Measurements from ENCODE around the gene TLE1. TPM values are rescaled to one million over a fixed set of nuclear protein-coding genes. Genes with fewer than 3 reads are reported as not detected.

Gene TLE1
- total RNA-seq, 1 donor from 2014 or later, result 56.6 TPM

DNA sequence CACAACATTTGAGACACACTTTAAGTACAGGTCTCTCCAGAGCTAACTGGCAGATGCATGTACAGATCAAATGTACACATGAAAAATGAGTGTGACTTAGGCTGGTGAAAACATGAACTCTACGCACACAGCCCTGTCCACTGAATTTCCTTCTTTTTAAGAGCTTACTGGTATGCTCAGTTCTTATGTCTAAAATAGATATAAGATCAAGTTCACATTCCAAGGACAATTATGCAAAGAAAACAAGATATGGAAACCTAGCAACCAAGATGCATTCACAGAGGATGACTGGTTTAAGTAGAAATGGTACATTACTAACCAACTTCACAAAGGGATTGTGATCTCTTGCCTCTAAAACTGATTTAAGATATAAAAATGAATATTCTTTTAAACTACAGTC lies 56.7 kb downstream of the TLE1 start:
- DNase-seq (ENCODE audit: low spot score) (no peak), ATAC-seq (no peak)
- intact Hi-C loops (cut with DNase I), result no loop called here

DNA sequence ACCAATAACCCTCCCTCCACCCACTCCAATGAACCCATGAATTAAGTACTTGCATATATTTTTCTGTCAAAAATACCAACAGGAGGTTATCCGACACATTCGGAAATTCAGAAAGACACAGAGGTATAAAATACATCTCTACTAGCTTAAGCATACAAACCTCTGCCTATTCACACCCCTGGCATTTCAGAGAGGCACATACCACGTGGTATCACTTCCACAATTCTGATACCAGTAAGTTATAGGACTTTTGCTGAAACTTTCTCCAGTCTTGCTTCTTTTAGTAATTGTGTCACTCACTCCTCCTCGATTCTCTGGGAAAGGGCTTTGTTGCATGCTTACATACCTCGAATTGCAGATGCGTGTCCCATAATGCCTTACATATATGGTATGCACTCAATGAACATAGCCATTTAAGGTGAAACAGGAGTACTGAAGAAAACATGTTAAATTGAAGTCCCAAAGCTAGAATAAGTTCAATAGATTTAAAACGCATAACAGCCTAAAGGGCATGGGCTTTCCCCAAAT lies 58.1 kb downstream of the TLE1 start:
- ATAC-seq (no peak), DNase-seq (ENCODE audit: low spot score) (no peak)
- intact Hi-C loops (cut with DNase I), result no loop called here

- ATAC-seq, result no peak
- intact Hi-C loops (cut with DNase I), result no loop called here
- DNase-seq (ENCODE audit: low spot score), result no peak
Measured at GRCh38 chr9:81629440-81629839, 59.9 kb downstream of the TLE1 start.

- no peak for DNase-seq (ENCODE audit: low spot score)
- intact Hi-C loops (cut with DNase I), result no loop called here
- no peak for ATAC-seq
Measured at GRCh38 chr9:81628897-81629296, 60.5 kb downstream of the TLE1 start.

GRCh38 chr9:81627481-81627880 lies 61.9 kb downstream of the TLE1 start:
- no peak for DNase-seq (ENCODE audit: low spot score)
- intact Hi-C loops (cut with DNase I), result no loop called here
- ATAC-seq, result no peak

- ATAC-seq (no peak), DNase-seq (ENCODE audit: low spot score) (no peak)
- intact Hi-C loops (cut with DNase I), result no loop called here
Measured at GRCh38 chr9:81626511-81626910, 62.8 kb downstream of the TLE1 start.

GRCh38 chr9:81625969-81626368 lies 63.4 kb downstream of the TLE1 start:
- DNase-seq (ENCODE audit: low spot score) (no peak), ATAC-seq (no peak)
- intact Hi-C loops (cut with DNase I), result no loop called here

GRCh38 chr9:81623778-81624177 lies 65.6 kb downstream of the TLE1 start:
- DNase-seq (ENCODE audit: low spot score) (no peak), ATAC-seq (no peak)
- intact Hi-C loops (cut with DNase I), result no loop called here

DNA sequence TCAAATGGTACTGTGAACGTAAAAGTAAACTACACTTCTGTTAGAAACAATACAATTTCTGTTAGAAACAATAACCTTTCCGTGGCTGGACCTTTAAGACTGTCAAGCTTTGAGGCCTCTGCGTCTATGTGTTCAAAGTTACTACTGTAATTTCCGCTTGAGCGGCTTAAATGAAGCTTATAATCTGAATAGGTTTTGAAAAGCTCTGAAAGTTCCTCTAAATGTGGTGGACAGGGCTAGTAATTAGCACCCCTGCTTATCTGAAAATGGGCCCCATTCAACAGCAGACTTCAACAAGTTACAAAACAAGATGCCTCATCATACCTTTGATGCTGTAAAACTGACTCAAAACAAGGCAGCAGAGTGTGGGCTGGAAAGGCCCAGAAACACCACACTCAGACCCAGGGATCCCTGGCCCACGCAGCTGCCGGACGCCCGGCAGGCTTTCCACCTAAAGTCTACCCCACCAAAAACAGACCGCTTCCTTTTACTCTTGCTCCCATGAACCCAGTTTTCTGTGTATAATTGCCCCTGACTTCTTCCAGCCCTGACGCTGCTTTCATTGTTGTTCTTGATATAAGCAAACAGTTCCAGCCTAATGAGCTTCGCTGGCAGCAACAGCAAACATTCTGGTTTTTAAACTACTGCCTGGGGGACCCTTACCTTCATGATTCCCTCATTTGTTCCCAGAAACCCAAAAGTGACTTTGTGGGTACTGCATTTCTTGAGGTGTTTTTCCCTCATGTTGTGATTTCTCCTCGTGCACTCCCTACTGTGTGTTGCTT lies 66.7 kb downstream of the TLE1 start:
- intact Hi-C loops (cut with DNase I), result no loop called here
- ATAC-seq (no peak), DNase-seq (ENCODE audit: low spot score) (no peak)

GRCh38 chr9:81621785-81622259 lies 67.5 kb downstream of the TLE1 start:
- peak; percentile 32 for ATAC-seq
- intact Hi-C loops (cut with DNase I), result no loop called here
- no peak for DNase-seq (ENCODE audit: low spot score)

GRCh38 chr9:81621118-81621517 lies 68.2 kb downstream of the TLE1 start:
- intact Hi-C loops (cut with DNase I), result no loop called here
- DNase-seq (ENCODE audit: low spot score) (no peak), ATAC-seq (no peak)

- ATAC-seq (no peak), DNase-seq (ENCODE audit: low spot score) (no peak)
- intact Hi-C loops (cut with DNase I), result no loop called here
Measured at GRCh38 chr9:81620002-81620390, 69.4 kb downstream of the TLE1 start.

DNA sequence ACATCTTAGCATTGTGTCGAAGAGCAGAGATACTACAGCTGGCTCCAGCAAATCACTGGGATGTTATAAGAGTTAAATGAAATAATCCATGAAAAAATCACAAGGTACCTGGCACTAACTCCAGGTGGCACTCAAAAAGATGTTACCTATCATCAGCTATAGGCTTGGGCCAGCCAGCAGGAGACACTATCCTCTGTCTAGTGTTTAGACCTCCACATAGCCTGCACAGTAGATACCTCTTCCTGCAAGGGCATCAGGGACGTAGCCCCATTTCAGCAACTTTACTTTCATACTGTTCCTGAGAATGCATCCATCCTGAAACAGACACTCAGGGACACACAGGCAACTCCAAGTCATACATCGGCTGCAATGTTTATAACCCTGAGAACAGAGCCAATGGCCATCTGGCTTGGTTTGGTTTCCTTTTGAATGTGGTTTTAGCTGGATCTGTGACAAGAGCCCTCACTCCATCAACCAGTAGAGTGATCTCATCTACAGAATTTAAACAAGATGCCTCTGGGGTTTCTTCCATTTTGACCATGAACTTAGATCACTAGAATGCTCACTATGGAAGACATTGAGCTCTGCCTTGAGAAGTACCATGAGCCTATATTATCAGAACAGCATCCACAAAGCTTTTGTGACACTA lies 69.9 kb downstream of the TLE1 start:
- ATAC-seq, result no peak
- intact Hi-C loops (cut with DNase I), result no loop called here
- DNase-seq (ENCODE audit: low spot score), result no peak

DNA sequence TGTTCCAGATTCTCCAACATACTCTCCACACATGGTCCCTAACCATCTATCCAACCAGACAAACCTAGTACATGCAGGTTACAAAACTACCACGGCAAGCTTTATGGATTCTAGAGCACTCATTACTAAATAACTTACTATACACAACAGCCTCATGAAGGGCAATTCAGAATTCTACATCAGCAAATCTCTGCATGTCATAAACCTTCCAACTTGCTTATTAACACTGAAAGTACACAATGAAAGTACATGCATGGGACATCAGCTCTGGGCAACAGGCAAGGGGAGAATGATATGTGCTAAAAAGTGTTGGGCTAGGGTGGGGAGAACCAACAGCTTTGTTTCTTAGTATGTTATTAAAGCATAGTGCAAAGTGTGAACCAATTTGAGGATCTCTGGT lies 70.4 kb downstream of the TLE1 start:
- DNase-seq (ENCODE audit: low spot score) (no peak), ATAC-seq (no peak)
- intact Hi-C loops (cut with DNase I), result no loop called here

GRCh38 chr9:81616141-81616540 lies 73.2 kb downstream of the TLE1 start:
- ATAC-seq (no peak), DNase-seq (ENCODE audit: low spot score) (no peak)
- intact Hi-C loops (cut with DNase I), result no loop called here

DNA sequence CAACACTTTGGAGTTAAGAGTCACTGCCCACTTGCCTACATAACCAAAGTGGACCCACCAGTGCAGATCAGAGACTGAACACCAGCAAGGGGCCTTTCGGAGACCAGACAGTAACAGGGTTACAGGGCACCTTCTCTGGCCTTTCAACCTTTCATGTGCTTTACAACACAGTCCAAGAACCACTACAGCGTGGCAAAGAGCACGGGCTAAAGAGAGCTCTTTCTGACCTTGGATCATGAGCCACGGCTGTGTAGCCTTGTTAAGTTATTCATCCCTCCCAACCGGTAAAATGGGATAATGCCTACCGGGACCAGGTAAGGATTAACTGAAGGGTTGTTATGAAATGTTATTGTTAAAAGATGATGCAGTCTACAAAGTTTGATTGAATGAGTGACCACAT lies 75.0 kb downstream of the TLE1 start:
- intact Hi-C loops (cut with DNase I), result no loop called here
- ATAC-seq (no peak), DNase-seq (ENCODE audit: low spot score) (no peak)

- intact Hi-C loops (cut with DNase I), result no loop called here
- peak; percentile 80 for DNase-seq (ENCODE audit: low spot score)
- peak; percentile 96 for ATAC-seq
Measured at GRCh38 chr9:81613002-81613812, 76.1 kb downstream of the TLE1 start.

DNA sequence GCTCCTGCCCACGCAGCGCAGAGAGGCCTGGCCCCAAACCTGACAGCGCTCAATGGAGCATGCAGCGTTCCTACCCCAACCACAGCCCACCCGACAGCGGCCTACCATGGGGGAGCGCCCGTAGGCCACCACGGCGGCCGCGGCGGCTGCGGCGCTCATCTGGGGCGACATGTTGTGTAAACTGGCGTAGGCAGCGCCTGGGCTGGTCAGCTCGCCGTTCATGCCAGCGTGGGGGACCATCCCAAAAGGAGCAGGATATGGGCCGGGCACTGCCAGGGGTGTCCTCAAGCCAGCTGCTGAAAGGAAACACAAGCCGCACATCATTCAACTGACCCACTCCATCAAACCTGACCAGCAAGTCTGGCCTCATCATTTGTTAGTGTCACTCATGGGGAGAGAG lies 77.7 kb downstream of the TLE1 start:
- intact Hi-C loops (cut with DNase I), result no loop called here
- no peak for ATAC-seq
- no peak for DNase-seq (ENCODE audit: low spot score)

GRCh38 chr9:81610740-81611107 lies 78.6 kb downstream of the TLE1 start:
- ATAC-seq (no peak), DNase-seq (ENCODE audit: low spot score) (no peak)
- intact Hi-C loops (cut with DNase I), result no loop called here
